Peyer's patch (tissue), 4 donors: ENCODE data around the gene TMEM108. TPM values are rescaled to one million over a fixed set of nuclear protein-coding genes. Genes with fewer than 3 reads are reported as not detected.
A peak's percentile ranks its signal among the peaks of the same experiment; 100 is the strongest.

Source experiments
- DNase-seq, 3 donors: peaks; one replicate each; pipeline ENCODE4 v3.0.0-alpha.2; 2017 to 2019
- H3K27ac ChIP-seq, 4 donors: fragments of 200-600 bp; sonication (generic); one replicate each; pipeline ENCODE4 v1.5.1; 2016 to 2019
- H3K27me3 ChIP-seq, 2 donors: fragments of 200-600 bp; sonication (generic); one replicate each; pipeline ENCODE4 v1.5.1; 2019
- H3K36me3 ChIP-seq, 3 donors: fragments of 200-600 bp; sonication (generic); one replicate each; pipeline ENCODE4 v1.5.1; 2016 to 2019
- H3K4me1 ChIP-seq, 4 donors: fragments of 200-600 bp; sonication (generic); one replicate each; pipeline ENCODE4 v1.5.1; 2016 to 2019
- H3K4me3 ChIP-seq, 4 donors: fragments of 200-600 bp; sonication (generic); 1 replicate in 3 of 4; 2 replicates in 1 of 4; pipeline ENCODE4 v1.5.1; 2016 to 2019; ENCODE audit warnings: mild to moderate bottlenecking in 1 of 4
- H3K9me3 ChIP-seq, 4 donors: fragments of 200-600 bp; sonication (generic); one replicate each; pipeline ENCODE4 v1.5.1; 2016 to 2019; ENCODE audit warnings: mild to moderate bottlenecking in 1 of 4
- CTCF ChIP-seq, 6 experiments: fragments of 450-650 bp in 4 of 6; fragments of 200-600 bp in 2 of 6; sonication (generic) in 1 of 6; IDR thresholded peaks; one replicate each; pipeline ENCODE4 v1.5.1; 2017 to 2019; ENCODE audit warnings: antibody characterized with exemption in 6 of 6, mild to moderate bottlenecking in 3 of 6, moderate library complexity in 1 of 6
- POLR2A ChIP-seq, 2 donors: fragments of 450-650 bp; IDR thresholded peaks; one replicate each; pipeline ENCODE4 v1.5.1; 2017; ENCODE audit warnings: antibody characterized with exemption in 2 of 2, mild to moderate bottlenecking in 2 of 2, moderate library complexity in 2 of 2
- total RNA-seq, 4 donors: library from RNA; depleted of rRNA; stranded (reverse); fragments of >200 nt; gene quantifications; one replicate each; pipeline ENCODE4 v1.1.0, GENCODE V29; 2016

The TMEM108 gene
- total RNA-seq, 4 donors from 2014 or later = 1.4 to 1.7 TPM; not detected in 2

DNA sequence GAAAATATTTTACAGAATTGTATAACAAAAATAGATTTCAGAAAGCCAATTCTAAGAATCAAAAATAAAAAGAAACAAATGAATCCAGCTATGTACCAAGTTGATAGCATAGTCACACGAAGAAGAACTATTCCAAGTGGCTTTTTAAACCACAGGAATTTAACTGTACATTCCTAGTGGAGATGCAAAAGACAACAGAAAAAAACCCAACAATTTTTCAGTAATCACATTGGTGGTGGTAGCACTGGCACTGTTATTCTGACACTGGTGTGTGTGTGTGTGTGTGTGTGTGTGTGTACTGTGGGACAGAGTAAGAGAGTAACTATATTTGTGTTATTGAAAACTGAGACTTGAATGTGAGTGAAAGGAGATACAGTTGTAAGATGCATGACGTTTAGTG is 370.8 kb downstream of the TMEM108 start:
- Histone ChIP-seq H3K9me3 (no peaks in the 10 kb centered on the region), H3K36me3 (no peaks in the 10 kb centered on the region), H3K27me3 (no peaks in the 10 kb centered on the region), H3K4me3 (no peak overlapping the region), H3K27ac (no peak overlapping the region), H3K4me1 (no peaks in the 10 kb centered on the region)
- TF ChIP-seq CTCF (IDR thresholded peaks at IDR 0.05) (no peak), POLR2A (IDR thresholded peaks at IDR 0.05) (no peak)
- no peak for DNase-seq

- no peak overlapping the region for H3K27ac ChIP-seq
These were observed 372.2 kb downstream of the TMEM108 start for GRCh38 chr3:133410191-133410892.

DNA sequence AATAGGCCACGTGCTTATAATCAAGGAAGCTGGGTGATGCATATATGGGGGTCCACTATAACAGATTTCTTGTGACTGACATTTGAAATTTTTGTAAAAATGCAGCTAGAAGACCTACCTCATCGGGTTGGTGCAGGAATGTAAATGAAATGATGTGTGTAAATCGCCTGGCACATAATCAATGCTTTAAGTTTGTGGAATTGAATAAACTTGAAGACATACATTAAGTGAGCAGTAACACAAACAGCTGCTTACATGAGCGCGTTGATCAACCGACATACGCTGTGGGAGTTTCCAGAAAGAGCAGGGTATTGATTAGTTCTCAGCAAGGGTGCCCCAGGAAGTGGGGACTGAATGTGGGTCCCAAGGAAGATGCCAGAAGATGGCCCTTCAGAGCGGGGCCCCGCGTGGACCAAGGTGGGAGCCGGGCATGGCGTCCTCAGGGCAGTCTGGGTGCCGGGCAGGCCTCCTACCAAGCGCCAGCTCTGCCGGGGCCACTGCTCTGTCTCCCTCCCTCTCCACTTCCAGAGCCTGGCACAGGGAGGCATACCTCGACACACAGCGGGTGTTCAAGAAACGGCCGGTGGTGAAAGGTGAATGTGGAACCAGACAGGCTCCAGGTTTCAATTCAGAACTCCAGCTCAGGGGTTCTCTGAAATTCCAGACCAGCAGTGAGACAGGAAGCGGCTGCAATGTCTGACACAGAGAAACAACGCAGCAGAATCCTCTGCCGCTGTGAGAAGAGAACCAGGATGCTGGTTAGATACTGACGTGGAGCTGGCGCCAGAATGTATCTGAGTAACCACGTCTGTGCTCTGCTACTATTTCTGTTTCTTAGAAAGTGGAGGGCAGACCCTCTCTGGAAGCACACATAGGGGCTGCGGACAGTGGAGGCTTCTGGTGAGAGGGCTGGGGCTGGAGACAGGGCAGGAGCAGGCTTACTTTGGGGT is 374.3 kb downstream of the TMEM108 start:
- DNase-seq = no peak
- H3K4me3 ChIP-seq = peak overlapping the region in 1 of 4 donors; percentile 9
- no peaks in the 10 kb centered on the region for H3K27me3 ChIP-seq
- H3K9me3 ChIP-seq = no peaks in the 10 kb centered on the region
- no peak overlapping the region for H3K27ac ChIP-seq
- H3K4me1 ChIP-seq = no peaks in the 10 kb centered on the region
- TF ChIP-seq POLR2A (IDR thresholded peaks at IDR 0.05) (no peak), CTCF (IDR thresholded peaks at IDR 0.05) (no peak)
- no peaks in the 10 kb centered on the region for H3K36me3 ChIP-seq

More at GRCh38 chr3:133410191-133410892, 372.2 kb downstream of the TMEM108 start:
- Histone ChIP-seq H3K4me1 (no peaks in the 10 kb centered on the region), H3K4me3 (no peak overlapping the region), H3K9me3 (no peaks in the 10 kb centered on the region), H3K27me3 (no peaks in the 10 kb centered on the region), H3K36me3 (no peaks in the 10 kb centered on the region)
- DNase-seq = no peak
- TF ChIP-seq POLR2A (IDR thresholded peaks at IDR 0.05) = no peak
- no peak for TF ChIP-seq CTCF (IDR thresholded peaks at IDR 0.05)

- H3K27me3 ChIP-seq = no peaks in the 10 kb centered on the region
- no peaks in the 10 kb centered on the region for H3K9me3 ChIP-seq
- TF ChIP-seq CTCF (IDR thresholded peaks at IDR 0.05) (no peak), POLR2A (IDR thresholded peaks at IDR 0.05) (no peak)
- H3K36me3 ChIP-seq = no peaks in the 10 kb centered on the region
- peak overlapping the region in 2 of 4 donors; percentile 1 to 9 for H3K4me3 ChIP-seq
- no peak for DNase-seq
- no peaks in the 10 kb centered on the region for H3K4me1 ChIP-seq
- H3K27ac ChIP-seq = no peak overlapping the region
These were observed 375.2 kb downstream of the TMEM108 start for GRCh38 chr3:133413161-133414020.

GRCh38 chr3:133414021-133414392 is 375.8 kb downstream of the TMEM108 start:
- no peak overlapping the region for H3K4me3 ChIP-seq
- no peak for TF ChIP-seq POLR2A (IDR thresholded peaks at IDR 0.05)
- TF ChIP-seq CTCF (IDR thresholded peaks at IDR 0.05) = no peak

More at GRCh38 chr3:133414021-133414392, 375.8 kb downstream of the TMEM108 start:
- Histone ChIP-seq H3K27ac (no peak overlapping the region), H3K9me3 (no peaks in the 10 kb centered on the region), H3K4me1 (no peaks in the 10 kb centered on the region), H3K36me3 (no peaks in the 10 kb centered on the region), H3K27me3 (no peaks in the 10 kb centered on the region)
- no peak for DNase-seq
